Thoracic aorta (tissue), 2 donors: ENCODE results near the gene CLDN24. TPM values are rescaled to one million over a fixed set of nuclear protein-coding genes. Genes with fewer than 3 reads are reported as not detected.

Experiments
- ATAC-seq: fragments of 150-250 bp; one replicate; pipeline ENCODE4 v1.8.0; 2017; ENCODE audit warnings: low read depth; ENCODE audit not compliant: insufficient number of reproducible peaks, low FRiP score
- DNase-seq: peaks from one replicate; pipeline ENCODE4 v3.0.0-alpha.2; 2020; ENCODE audit warnings: low spot score
- H3K27ac ChIP-seq, 2 donors: fragments of 200-600 bp; sonication (generic); 1 replicate in 1 of 2; 2 replicates in 1 of 2; pipeline ENCODE4 v1.5.1; 2016; ENCODE audit warnings: mild to moderate bottlenecking in 2 of 2, moderate library complexity in 2 of 2
- H3K27me3 ChIP-seq: fragments of 200-600 bp; sonication (generic); replicated peaks from 2 replicates; pipeline ENCODE4 v1.6.0; 2016; ENCODE audit warnings: mild to moderate bottlenecking; ENCODE audit not compliant: insufficient read depth
- H3K36me3 ChIP-seq: fragments of 200-600 bp; sonication (generic); one replicate; pipeline ENCODE4 v1.5.1; 2016
- H3K4me1 ChIP-seq, 2 donors: fragments of 200-600 bp; sonication (generic); 1 replicate in 1 of 2; 2 replicates in 1 of 2; pipeline versions ENCODE4 v1.5.1 to v1.6.0; 2016; ENCODE audit warnings: low read depth in 2 of 2, mild to moderate bottlenecking in 1 of 2; ENCODE audit not compliant: control insufficient read depth in 1 of 2
- H3K4me3 ChIP-seq: fragments of 200-600 bp; sonication (generic); 2 replicates; pipeline ENCODE4 v1.5.1; 2016; ENCODE audit warnings: mild to moderate bottlenecking
- H3K9me3 ChIP-seq: fragments of 200-600 bp; sonication (generic); 2 replicates; pipeline ENCODE4 v1.5.1; 2016
- total RNA-seq, 2 donors: library from RNA; depleted of rRNA; stranded (reverse); fragments of >200 nt; gene quantifications; one replicate each; pipeline versions ENCODE4 v1.1.0 to v1.2.3, GENCODE V29; 2016
- TF ChIP-seq, protein P1 (sequence below): fragments of 200-600 bp; sonication (generic); IDR thresholded peaks from one replicate; pipeline ENCODE4 v1.5.1; 2019; ENCODE audit warnings: antibody characterized with exemption

Gene CLDN24
- total RNA-seq, 2 donors from 2014 or later: not detected

DNA sequence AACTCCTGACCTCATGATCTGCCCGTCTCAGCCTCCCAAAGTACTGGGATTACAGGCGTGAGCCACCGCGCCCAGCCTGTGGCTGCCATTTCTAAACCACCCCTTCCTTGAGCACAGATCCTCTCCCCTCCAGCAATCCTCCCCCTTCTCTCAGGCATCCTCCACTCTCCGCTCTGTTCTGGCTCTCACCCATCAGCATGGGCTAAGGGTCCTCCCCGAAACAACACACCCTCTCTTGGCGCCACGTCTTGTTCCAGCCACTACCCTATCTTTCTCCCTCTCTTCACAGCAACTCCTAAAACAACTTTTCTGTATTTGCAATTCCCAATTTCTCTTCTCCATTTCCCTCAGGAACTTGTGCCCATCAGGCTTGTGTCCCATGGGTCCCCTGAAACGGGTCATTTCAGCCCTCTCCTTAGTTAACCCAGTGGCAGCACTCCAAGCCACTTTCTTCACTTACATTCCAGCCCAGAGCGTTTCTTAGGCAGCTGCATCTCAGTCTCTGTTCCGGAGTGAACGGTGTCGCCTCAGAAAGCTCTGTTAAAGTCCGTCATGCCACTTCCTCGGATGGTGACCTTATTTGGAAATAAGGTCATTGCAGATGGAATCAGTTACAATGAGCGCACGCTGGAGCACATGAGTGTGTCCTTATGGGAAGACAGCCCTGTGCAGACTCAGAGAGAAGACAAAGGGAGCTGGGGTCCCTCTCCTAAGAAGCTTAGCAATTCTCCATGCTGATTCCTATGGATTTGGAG lies 28.3 kb upstream of the CLDN24 start:
- H3K4me3 ChIP-seq: no peak overlapping the region
- no peaks in the 10 kb centered on the region for H3K9me3 ChIP-seq
- no peaks in the 10 kb centered on the region for H3K27me3 ChIP-seq
- H3K4me1 ChIP-seq: no peaks in the 10 kb centered on the region
- TF ChIP-seq, protein P1, sequence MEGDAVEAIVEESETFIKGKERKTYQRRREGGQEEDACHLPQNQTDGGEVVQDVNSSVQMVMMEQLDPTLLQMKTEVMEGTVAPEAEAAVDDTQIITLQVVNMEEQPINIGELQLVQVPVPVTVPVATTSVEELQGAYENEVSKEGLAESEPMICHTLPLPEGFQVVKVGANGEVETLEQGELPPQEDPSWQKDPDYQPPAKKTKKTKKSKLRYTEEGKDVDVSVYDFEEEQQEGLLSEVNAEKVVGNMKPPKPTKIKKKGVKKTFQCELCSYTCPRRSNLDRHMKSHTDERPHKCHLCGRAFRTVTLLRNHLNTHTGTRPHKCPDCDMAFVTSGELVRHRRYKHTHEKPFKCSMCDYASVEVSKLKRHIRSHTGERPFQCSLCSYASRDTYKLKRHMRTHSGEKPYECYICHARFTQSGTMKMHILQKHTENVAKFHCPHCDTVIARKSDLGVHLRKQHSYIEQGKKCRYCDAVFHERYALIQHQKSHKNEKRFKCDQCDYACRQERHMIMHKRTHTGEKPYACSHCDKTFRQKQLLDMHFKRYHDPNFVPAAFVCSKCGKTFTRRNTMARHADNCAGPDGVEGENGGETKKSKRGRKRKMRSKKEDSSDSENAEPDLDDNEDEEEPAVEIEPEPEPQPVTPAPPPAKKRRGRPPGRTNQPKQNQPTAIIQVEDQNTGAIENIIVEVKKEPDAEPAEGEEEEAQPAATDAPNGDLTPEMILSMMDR: no peak
- H3K36me3 ChIP-seq: no peaks in the 10 kb centered on the region
- H3K27ac ChIP-seq: no peak overlapping the region
- no peak for DNase-seq
- no peak for ATAC-seq

DNA sequence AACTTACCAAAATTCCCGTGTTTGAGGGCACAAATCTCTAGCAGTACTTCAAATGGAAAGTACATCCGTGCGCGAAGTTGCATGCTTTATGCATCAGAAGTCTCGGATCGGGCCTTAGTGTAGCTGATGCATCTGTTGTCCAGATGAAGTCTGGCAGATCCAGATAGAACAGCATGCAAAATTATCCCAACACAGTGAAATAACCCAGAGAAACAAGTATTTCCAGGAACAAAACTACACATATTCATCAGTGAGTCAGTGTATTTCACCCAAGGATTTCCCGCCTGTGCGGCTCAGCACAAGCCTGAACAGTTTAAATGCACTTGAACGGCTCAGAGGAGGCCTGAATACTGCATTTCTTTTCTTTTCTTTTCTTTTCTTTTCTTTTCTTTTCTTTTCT lies 27.4 kb upstream of the CLDN24 start:
- DNase-seq: no peak

DNA sequence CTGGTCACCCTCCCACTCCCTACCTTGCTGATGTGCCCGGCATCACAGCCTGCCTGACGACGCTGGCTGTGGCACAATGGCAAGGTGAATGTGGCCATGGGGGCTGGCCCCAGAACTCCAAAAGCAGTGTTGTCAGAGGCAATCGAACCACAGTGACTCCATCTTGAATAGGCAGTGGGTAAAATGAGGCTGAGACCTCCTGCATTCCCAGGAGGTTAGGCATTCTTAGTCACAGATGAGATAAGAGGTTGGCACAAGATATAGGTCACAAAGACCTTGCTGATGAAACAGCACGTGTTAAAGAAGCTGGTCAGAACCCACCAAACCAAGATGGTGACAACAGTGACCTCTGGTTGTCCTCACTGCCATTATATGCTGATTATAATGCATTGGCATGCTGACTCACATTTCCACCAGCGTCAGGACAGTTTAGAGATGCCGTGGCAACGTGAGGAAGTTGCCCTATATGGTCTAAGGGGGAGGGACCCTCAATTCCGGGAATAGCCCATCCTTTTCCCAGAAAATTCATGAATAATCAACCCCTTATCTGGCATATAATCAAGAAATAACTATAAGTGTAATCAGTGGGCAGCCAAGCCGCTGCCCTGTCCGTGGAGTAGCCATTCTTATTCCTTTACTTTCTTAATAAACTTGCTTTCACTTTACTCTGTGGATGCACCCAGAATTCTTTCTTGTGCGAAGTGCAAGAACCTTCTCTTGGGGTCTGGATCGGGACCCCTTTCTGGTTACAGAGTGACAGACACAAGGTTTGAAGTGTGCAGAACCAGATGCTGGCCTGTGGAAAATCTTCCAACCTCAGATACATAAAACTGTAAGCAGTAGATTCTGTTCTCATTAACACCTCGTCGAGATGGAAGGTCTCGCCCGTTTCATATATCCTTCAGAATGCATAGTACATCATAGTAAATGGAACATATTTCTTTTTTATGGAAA lies 26.8 kb upstream of the CLDN24 start:
- TF ChIP-seq, protein P1: no peak
- no peak overlapping the region for H3K27ac ChIP-seq
- H3K4me1 ChIP-seq: no peaks in the 10 kb centered on the region
- ATAC-seq (no peak), DNase-seq (no peak)
- no peaks in the 10 kb centered on the region for H3K36me3 ChIP-seq
- H3K4me3 ChIP-seq: no peak overlapping the region
- H3K27me3 ChIP-seq: no peaks in the 10 kb centered on the region
- no peaks in the 10 kb centered on the region for H3K9me3 ChIP-seq

More for the DNA sequence above, 27.4 kb upstream of the CLDN24 start:
- no peaks in the 10 kb centered on the region for H3K9me3 ChIP-seq
- H3K27ac ChIP-seq: no peak overlapping the region
- no peaks in the 10 kb centered on the region for H3K36me3 ChIP-seq
- H3K4me1 ChIP-seq: no peaks in the 10 kb centered on the region
- H3K4me3 ChIP-seq: no peak overlapping the region
- H3K27me3 ChIP-seq: no peaks in the 10 kb centered on the region
- TF ChIP-seq, protein P1: no peak
- no peak for ATAC-seq

DNA sequence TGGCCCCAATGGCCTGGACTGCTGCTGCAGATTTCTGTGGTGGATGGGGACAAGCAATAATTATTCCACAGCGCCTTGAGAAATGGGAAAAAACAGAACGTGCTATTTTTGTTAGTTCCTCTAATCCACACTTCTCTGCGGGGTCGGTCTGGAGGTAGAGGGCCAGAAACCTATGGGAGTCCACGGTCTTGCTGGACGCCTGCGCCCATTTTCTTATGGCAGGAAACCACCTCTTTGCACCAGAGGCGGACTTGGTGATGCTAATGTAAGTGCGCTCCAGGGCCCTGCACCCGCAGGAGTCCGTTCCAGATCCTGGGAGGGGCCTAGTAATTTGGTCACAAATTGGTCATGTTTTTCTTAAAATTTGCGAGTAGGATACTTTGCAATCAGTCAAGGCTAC lies 25.9 kb upstream of the CLDN24 start:
- H3K36me3 ChIP-seq: no peaks in the 10 kb centered on the region
- no peaks in the 10 kb centered on the region for H3K27me3 ChIP-seq
- TF ChIP-seq, protein P1: no peak
- no peak overlapping the region for H3K27ac ChIP-seq
- ATAC-seq (no peak), DNase-seq (no peak)
- H3K4me3 ChIP-seq: no peak overlapping the region
- peaks cover 0 to 2% of the 10 kb centered on the region in 2 donors for H3K4me1 ChIP-seq
- H3K9me3 ChIP-seq: no peaks in the 10 kb centered on the region

DNA sequence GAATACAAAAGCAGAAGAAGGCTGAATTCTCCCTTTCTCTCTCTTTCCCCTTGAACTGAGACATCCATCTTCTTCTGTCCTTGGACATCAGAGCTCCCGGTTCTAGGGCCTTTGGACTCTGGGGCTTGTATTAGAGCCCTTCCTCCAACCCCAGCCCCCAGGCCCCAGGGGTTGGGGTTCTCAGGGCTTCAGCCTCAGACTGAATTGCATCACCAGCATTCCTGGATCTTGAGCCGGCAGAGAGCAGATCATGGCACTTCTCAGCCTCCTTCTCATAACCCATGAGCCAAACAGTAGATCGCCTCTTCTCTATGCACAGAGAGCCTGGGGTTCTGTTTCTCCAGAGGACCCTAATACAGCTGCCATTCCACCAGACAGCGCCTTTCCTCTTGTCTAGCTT lies 25.3 kb upstream of the CLDN24 start:
- peaks cover 0 to 3% of the 10 kb centered on the region in 2 donors for H3K4me1 ChIP-seq
- H3K4me3 ChIP-seq: no peak overlapping the region
- no peaks in the 10 kb centered on the region for H3K27me3 ChIP-seq
- no peak overlapping the region for H3K27ac ChIP-seq
- DNase-seq: no peak
- H3K36me3 ChIP-seq: no peaks in the 10 kb centered on the region
- TF ChIP-seq, protein P1: no peak
- no peak for ATAC-seq
- H3K9me3 ChIP-seq: no peaks in the 10 kb centered on the region
